Activated T-cell treated with anti-CD3 and anti-CD28 coated beads, Interleukin-2, amount 50 U/mL, for 4 hours (primary cell): ENCODE data around the gene PAPSS2. TPM values are rescaled to one million over a fixed set of nuclear protein-coding genes. Genes with fewer than 3 reads are reported as not detected.

Source experiments
- ATAC-seq, 2 donors: fragments of 200-7000 bp; cut with Tn5 transposase; one replicate each; pipeline ENCODE4 v1.10.0; 2021
- DNase-seq: peaks from one replicate; pipeline ENCODE4 v3.0.0-alpha.2; 2020
- H3K27me3 Mint-ChIP-seq: one replicate; pipeline ENCODE4 v1.8.0; 2021; ENCODE audit warnings: low read depth, mixed read lengths
- H3K36me3 Mint-ChIP-seq: one replicate; pipeline ENCODE4 v1.8.0; 2022; ENCODE audit warnings: mixed read lengths; ENCODE audit not compliant: insufficient read depth
- H3K4me1 Mint-ChIP-seq: one replicate; pipeline ENCODE4 v1.8.0; 2021; ENCODE audit warnings: low read depth, mixed read lengths
- H3K4me3 Mint-ChIP-seq: one replicate; pipeline ENCODE4 v1.8.0; 2021; ENCODE audit warnings: mild to moderate bottlenecking, moderate library complexity, mixed read lengths
- H3K9me3 Mint-ChIP-seq: one replicate; pipeline ENCODE4 v1.8.0; 2021; ENCODE audit warnings: mixed read lengths
- total RNA-seq, 3 donors: library from RNA; stranded (reverse); gene quantifications; one replicate each; pipeline ENCODE4 v1.2.1, GENCODE V29; 2021

The PAPSS2 gene
- total RNA-seq, 3 donors from 2014 or later: 0.21 to 0.43 (median 0.41) TPM

DNA sequence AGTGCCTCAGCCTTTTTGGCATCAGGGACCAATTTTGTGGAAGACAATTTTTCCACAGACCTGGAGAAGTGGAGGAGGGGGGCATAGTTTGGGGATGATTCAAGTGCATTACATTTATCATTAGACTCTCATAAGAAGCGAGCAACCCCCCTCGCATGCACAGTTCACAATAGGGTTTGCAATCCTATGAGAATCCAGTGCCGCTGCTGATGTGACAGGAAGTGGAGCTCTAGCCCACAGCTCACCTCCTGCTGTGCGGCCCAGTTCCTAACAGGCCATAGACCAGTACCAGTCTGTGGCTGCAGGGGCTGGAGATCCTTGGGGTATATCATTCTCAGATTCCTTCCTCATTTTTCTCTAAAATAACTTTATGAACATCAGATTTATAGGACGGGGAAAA is 107.6 kb downstream of the PAPSS2 start:
- Mint-ChIP-seq H3K4me1 (peaks cover 3% of the 10 kb centered on the region), H3K27me3 (no peaks in the 10 kb centered on the region), H3K36me3 (peaks cover 35% of the 10 kb centered on the region), H3K9me3 (no peaks in the 10 kb centered on the region), H3K4me3 (no peak overlapping the region)
- no peak for DNase-seq
- no peak for ATAC-seq

DNA sequence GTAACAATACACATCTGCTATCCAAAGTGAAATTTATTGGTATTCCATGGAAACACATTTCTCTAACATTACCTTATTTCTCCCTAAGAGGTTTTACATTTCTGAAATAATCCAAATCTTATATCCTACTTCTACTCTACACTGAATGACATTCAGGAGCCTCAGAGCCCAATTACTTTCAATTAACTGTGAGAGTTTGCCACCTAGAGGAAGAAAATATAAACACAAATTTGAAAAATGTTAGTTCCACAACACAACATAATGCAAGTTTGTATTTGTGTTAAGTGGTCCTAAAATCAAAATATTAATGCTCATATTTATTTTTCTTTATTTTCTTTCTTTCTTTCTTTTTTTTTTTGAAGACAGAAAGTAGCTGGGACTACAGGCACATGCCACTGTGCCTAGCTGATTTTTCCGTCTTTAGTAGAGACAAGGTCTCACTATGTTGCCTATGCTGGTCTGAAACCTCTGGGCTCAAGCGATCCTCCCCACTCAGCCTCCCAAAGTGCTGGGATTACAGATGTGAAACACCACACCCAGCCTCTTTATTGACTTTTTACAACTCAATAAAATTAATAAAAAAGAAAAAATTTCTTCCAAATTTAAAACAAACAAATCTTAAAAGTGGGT is 112.3 kb downstream of the PAPSS2 start:
- no peaks in the 10 kb centered on the region for H3K27me3 Mint-ChIP-seq
- ATAC-seq (no peak), DNase-seq (no peak)
- H3K36me3 Mint-ChIP-seq: peaks cover 35% of the 10 kb centered on the region
- H3K9me3 Mint-ChIP-seq: no peaks in the 10 kb centered on the region
- H3K4me3 Mint-ChIP-seq: no peak overlapping the region
- H3K4me1 Mint-ChIP-seq: no peaks in the 10 kb centered on the region

DNA sequence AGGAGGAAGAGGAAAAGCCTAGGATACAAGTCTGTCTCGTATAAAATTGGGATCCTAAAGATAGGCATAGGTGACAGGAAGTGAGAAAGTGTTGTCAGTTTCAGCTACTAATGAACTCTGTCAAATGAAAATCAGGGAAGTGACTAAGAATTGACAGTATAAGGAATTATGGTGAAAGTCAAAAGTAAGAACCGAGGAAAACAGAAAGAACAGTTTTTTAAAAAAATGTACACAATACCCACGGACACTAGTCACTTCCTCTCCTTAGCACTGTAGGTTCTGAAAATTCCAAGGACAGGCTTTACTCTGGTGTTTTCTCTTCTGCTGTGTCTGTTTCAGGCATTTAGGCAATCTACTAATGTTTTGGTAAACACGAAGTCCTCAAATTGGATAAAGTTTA is 116.1 kb downstream of the PAPSS2 start:
- DNase-seq: no peak
- no peak overlapping the region for H3K4me3 Mint-ChIP-seq
- no peaks in the 10 kb centered on the region for H3K4me1 Mint-ChIP-seq
- peaks cover 32% of the 10 kb centered on the region for H3K36me3 Mint-ChIP-seq
- no peaks in the 10 kb centered on the region for H3K27me3 Mint-ChIP-seq
- H3K9me3 Mint-ChIP-seq: no peaks in the 10 kb centered on the region
- no peak for ATAC-seq

DNA sequence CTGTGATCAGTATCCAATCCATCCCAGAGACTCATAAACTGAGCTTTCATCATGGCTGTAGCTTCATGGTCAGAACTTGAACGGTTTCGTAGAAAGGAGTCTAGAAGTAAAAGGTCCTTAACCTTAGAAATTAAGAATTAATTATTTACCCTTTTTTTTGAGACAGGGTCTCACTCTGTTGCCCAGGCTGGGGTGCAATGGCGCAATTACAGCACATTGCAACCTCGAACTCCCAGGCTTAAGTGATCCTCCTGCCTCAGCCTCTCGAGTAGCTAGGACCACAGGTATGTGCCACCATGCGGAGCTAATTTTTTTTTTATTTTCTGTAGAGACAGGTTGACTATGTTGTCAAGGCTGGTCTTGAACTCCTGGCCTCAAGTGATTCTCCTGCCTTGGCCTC is 116.7 kb downstream of the PAPSS2 start:
- ATAC-seq: no peak
- H3K36me3 Mint-ChIP-seq: peaks cover 37% of the 10 kb centered on the region
- H3K9me3 Mint-ChIP-seq: no peaks in the 10 kb centered on the region
- H3K27me3 Mint-ChIP-seq: no peaks in the 10 kb centered on the region
- no peaks in the 10 kb centered on the region for H3K4me1 Mint-ChIP-seq
- no peak for DNase-seq
- H3K4me3 Mint-ChIP-seq: no peak overlapping the region

DNA sequence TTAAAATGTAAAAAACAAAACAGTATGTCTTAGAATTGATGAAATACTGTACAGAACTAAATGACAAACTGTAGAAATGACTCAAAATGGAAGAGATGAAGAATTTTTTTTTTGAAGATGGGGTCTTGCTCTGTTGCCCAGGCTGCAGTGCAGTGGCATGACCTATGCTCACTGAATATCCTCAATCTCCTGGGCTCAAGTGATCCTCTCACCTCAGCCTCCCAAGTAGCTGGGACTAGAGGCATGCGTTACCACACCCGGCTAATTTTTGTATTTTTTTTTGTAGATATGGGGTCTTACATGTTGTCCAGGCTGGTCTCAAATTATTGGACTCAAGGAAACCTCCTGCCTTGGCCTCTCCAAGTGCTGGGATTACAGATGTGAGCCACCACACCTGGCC is 121.9 kb downstream of the PAPSS2 start:
- ATAC-seq: no peak
- Mint-ChIP-seq H3K4me1 (peaks cover 6% of the 10 kb centered on the region), H3K9me3 (no peaks in the 10 kb centered on the region), H3K4me3 (no peak overlapping the region), H3K27me3 (no peaks in the 10 kb centered on the region), H3K36me3 (peaks cover 52% of the 10 kb centered on the region)
- DNase-seq: no peak

DNA sequence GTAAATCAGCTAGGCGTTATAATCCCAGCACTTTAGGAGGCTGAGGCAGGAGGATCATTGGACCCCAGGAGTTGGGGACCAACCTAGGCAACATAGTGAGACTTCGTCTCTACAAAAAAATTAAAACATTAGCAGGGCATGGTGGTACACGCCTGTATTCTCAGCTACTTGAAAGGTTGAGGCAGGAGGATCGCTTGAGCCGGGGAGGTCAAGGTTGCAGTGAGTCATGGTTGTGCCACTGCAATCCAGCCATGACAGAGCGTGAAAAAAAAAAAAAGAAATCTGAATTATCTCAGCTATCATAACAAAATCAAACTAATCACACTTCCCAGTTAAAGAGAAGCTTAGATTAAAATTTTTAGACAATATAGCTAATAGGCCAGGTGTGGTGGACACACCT is 123.0 kb downstream of the PAPSS2 start:
- DNase-seq: no peak
- Mint-ChIP-seq H3K4me3 (no peak overlapping the region), H3K4me1 (peaks cover 6% of the 10 kb centered on the region), H3K9me3 (no peaks in the 10 kb centered on the region), H3K27me3 (no peaks in the 10 kb centered on the region), H3K36me3 (peaks cover 47% of the 10 kb centered on the region)
- ATAC-seq: no peak

DNA sequence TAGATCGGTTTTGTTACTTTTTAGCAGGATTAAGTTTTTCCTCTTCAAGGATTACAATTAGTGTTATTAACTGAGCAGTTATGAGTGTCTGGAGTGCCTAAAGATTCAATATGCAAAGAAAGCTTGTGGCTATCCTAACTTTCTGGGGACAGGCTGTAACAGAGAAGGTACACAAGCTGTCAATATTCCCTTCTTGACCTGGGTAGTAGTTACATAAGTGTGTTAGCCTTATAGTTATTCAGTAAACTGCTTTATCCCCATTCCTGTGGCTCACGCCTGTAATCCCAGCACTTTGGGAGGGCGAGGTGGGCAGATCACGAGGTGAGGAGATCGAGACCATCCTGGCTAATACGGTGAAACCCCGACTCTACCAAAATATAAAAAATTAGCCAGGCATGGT is 126.7 kb downstream of the PAPSS2 start:
- Mint-ChIP-seq H3K36me3 (peaks cover 45% of the 10 kb centered on the region), H3K4me3 (no peak overlapping the region)

DNA sequence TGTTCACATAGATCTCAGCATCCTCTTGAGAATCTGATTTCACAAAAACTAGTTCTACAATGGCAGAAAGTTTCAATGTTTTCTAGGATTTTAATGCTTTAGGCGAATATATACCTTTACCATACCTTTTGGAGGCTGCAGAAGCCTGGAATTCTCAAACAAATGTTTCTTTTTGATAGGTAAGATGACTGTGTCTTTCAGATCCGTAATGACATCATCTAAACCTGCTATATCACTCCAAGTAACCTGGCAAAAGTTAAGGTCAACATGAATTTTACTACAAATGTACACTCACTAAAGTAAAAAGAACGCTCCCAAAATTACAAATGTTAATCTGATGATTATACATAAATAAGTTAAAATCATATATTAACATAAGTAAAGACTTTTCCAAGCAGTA is 130.5 kb downstream of the PAPSS2 start:
- H3K4me3 Mint-ChIP-seq: no peak overlapping the region
- H3K4me1 Mint-ChIP-seq: peaks cover 23% of the 10 kb centered on the region
- H3K36me3 Mint-ChIP-seq: peaks cover 29% of the 10 kb centered on the region
- DNase-seq (no peak), ATAC-seq (no peak)
- no peaks in the 10 kb centered on the region for H3K9me3 Mint-ChIP-seq
- H3K27me3 Mint-ChIP-seq: no peaks in the 10 kb centered on the region

More for the DNA sequence above, 126.7 kb downstream of the PAPSS2 start:
- Mint-ChIP-seq H3K4me1 (peaks cover 6% of the 10 kb centered on the region), H3K9me3 (no peaks in the 10 kb centered on the region), H3K27me3 (no peaks in the 10 kb centered on the region)
- ATAC-seq: no peak
- no peak for DNase-seq

DNA sequence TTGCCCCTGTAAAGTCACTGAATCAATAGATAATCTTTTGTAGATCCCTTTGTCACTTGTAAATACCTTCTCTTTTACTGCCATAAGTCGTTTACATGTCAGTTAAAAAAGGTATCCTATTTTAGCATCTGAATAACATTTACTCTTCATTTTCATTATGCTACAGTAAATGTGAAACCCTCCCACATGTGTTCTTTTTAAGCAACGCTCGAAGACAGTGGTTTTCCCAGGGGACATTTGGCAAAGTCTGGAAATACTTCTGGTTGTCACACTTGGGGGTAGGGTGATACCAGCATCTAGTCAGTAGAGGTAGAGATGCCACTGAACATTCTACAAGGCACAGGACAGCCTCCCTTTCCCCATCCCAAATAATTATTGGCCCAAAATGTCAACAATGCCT is 134.6 kb downstream of the PAPSS2 start:
- peaks cover 48% of the 10 kb centered on the region for H3K4me1 Mint-ChIP-seq
- H3K36me3 Mint-ChIP-seq: peaks cover 23% of the 10 kb centered on the region
- no peak for ATAC-seq
- H3K9me3 Mint-ChIP-seq: no peaks in the 10 kb centered on the region
- no peak for DNase-seq
- no peaks in the 10 kb centered on the region for H3K27me3 Mint-ChIP-seq
- no peak overlapping the region for H3K4me3 Mint-ChIP-seq

Other genes with a start within 250 kb of the PAPSS2 start
- gene MINPP1, start 155.0 kb upstream of the PAPSS2 start, total RNA-seq: 10 to 100 TPM; 10.4 to 12.1 (median 11.6) TPM
- 10 to 100 TPM; 52.2 to 61.1 (median 52.5) TPM for gene ATAD1, start 158.3 kb downstream of the PAPSS2 start, total RNA-seq
- under 1 TPM; 0.32 to 0.43 (median 0.35) TPM for gene KLLN, start 203.7 kb downstream of the PAPSS2 start, total RNA-seq
- 10 to 100 TPM; 32.8 to 37.2 (median 35.5) TPM for gene PTEN, start 203.7 kb downstream of the PAPSS2 start, total RNA-seq